ENCODE measurements around the gene HSP90B1.

HSP90B1 gene

DNA sequence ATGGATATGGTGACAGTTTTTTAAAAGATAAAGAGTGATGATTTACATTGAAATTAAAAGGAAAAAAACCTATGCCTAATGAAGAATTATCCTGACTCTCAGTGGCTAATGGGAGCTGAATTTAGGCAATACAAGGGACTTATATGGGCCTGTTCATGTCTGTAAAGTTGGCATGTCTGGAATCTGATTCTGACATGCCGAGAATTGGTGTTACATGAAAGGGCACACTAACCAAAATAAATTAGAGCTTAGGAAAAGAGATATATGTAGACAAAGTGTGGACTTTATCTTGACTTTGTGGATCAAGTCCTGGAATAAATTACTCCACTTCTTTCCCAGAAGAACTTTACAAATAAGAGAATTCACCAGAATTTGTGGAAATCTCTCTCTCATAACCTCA is 36.5 kb downstream of the HSP90B1 start:
- H3K4me3 ChIP-seq (ENCODE audit: low read length) = peak overlapping the region; percentile 60
- TF ChIP-seq, protein P1, sequence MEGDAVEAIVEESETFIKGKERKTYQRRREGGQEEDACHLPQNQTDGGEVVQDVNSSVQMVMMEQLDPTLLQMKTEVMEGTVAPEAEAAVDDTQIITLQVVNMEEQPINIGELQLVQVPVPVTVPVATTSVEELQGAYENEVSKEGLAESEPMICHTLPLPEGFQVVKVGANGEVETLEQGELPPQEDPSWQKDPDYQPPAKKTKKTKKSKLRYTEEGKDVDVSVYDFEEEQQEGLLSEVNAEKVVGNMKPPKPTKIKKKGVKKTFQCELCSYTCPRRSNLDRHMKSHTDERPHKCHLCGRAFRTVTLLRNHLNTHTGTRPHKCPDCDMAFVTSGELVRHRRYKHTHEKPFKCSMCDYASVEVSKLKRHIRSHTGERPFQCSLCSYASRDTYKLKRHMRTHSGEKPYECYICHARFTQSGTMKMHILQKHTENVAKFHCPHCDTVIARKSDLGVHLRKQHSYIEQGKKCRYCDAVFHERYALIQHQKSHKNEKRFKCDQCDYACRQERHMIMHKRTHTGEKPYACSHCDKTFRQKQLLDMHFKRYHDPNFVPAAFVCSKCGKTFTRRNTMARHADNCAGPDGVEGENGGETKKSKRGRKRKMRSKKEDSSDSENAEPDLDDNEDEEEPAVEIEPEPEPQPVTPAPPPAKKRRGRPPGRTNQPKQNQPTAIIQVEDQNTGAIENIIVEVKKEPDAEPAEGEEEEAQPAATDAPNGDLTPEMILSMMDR (conservative IDR thresholded peaks at IDR 0.05; ENCODE audit: low read depth, low read length) = no peak
- DNase-seq (ENCODE audit: low read depth) = no peak

DNA sequence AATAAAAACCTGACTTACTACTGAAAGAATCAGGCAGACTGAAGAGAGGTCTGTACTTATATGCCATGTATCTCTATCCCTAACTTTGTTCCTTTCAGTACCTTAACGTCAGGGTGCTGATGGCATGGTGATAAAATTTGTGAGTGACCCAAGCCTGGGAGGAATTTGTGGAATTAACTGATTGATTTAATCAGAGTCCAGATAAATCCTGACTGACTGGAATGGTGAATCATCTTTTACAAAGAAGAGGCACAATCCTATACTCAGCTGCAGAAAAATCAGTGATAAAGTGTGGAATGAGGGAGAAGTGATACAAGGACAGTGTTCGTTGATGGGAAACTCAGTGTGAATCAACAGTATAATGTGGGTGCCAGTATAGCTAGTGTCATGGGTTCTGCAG is 39.2 kb downstream of the HSP90B1 start:
- TF ChIP-seq, protein P1 (conservative IDR thresholded peaks at IDR 0.05; ENCODE audit: low read depth, low read length) = no peak
- DNase-seq (ENCODE audit: low read depth) = no peak
- H3K4me3 ChIP-seq (ENCODE audit: low read length) = no peak overlapping the region

DNA sequence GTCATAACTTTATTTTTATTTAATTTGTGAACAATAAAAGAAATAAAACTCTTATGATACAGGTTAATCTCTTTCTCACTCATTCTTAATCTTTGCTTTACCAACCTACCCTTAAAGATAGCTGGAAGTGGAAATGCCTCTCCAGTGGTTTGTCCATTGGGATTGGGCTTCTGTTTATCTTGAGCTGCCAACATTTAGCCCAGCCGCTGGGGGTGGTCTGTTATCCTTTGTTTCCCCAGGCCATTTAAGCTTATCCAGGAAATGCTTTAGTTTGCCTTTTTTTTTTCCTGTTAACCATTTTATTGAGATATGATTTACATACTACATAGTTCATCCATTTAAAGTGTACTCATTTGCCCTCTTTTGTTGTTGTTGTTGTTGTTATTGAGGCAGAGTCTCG is 43.7 kb downstream of the HSP90B1 start:
- TF ChIP-seq, protein P1 (conservative IDR thresholded peaks at IDR 0.05; ENCODE audit: low read depth, low read length) = no peak
- no peak overlapping the region for H3K4me3 ChIP-seq (ENCODE audit: low read length)
- no peak for DNase-seq (ENCODE audit: low read depth)

DNA sequence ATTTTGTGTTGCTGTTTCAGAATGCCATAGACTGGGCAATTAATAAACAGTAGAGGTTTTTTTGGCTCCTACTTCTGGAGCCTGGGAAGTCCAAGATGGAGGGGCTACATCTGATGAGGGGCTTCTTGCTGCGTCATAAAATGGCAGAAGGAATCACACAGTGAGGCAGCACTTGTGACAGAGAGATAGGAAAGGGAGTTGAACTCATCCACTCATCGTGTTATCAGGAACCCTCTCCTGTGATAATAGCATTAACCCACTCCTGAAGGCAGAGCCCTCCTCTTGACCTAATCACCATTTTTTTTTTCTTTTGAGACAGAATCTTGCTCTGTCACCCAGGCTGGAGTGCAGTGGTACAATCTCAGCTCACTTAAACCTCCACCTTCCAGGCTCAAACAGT is 45.2 kb downstream of the HSP90B1 start:
- H3K4me3 ChIP-seq (ENCODE audit: low read length) = no peak overlapping the region

DNA sequence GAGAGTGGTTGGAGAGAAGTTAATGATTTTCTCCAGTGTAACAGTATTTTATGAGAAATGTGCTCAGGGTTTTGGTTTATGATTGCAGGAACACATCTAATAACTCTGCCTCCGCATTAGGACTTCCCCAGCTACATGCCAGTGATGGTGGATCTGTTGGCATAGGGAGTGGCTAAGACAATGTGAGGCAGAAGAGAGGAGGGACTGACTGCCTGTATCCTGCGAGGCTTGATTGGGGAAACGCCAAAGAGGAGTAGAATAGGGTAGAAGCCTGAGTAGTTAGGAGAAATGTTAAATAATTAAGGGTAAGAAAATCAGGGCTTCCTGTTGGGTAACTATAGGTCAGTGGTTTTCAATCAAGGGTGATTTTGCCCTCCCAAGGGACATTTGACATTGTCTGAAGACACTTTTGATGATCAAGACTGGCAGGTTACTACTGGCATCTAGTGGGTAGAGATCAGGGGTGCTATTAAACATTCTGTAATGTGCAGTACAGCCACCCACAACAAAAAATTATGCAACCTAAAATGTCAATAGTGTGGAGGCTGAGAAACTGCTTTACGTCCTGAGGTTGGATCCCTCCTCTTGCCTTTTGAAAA is 48.3 kb downstream of the HSP90B1 start:
- DNase-seq (ENCODE audit: low read depth) = no peak
- no peak overlapping the region for H3K4me3 ChIP-seq (ENCODE audit: low read length)
- TF ChIP-seq, protein P1 (conservative IDR thresholded peaks at IDR 0.05; ENCODE audit: low read depth, low read length) = no peak

More for the DNA sequence above, 45.2 kb downstream of the HSP90B1 start:
- no peak for DNase-seq (ENCODE audit: low read depth)
- TF ChIP-seq, protein P1 (conservative IDR thresholded peaks at IDR 0.05; ENCODE audit: low read depth, low read length) = no peak

DNA sequence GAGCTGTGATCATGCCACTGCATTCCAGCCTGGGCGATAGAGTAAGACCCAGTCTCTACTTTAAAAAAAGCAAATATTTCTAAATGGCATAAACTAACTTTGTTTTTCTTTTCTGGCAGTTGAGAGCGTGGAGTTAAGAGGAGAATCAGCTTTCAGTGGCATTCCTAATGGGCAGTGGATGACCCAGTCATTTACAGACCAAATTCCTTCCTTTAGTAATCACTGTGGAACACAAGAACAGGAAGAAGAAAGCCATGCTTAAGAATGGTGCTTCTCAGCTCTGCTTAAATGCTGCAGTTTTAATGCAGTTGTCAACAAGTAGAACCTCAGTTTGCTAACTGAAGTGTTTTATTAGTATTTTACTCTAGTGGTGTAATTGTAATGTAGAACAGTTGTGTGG is 56.6 kb downstream of the HSP90B1 start:
- TF ChIP-seq, protein P1 (conservative IDR thresholded peaks at IDR 0.05; ENCODE audit: low read depth, low read length) = no peak
- no peak for DNase-seq (ENCODE audit: low read depth)
- no peak overlapping the region for H3K4me3 ChIP-seq (ENCODE audit: low read length)

DNA sequence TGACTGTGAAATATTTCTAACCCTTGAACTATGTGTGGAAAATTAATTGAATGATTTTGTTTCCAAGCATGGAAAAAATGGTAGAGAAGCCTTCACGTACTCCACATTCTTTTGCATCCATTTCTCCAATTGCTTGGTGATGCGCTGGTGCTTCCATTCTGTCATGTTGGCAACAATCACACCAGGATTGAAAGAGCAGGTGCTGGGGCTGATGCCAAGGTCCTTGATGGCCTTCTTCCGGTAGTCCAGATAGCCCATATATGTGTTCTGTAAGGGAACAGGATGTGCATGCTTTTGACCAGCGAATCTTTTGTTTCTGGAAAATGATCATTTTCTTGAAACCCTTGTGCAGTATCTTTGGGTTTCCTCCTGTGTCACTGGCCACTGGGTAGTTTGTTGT is 64.0 kb downstream of the HSP90B1 start:
- TF ChIP-seq, protein P1 (conservative IDR thresholded peaks at IDR 0.05; ENCODE audit: low read depth, low read length) = no peak
- H3K4me3 ChIP-seq (ENCODE audit: low read length) = no peak overlapping the region
- no peak for DNase-seq (ENCODE audit: low read depth)
